ENCODE measurements around the gene GSTA3. TPM values are rescaled to one million over a fixed set of nuclear protein-coding genes. Genes with fewer than 3 reads are reported as not detected.

Gene GSTA3
- total RNA-seq, 1 donor from 2014 or later = not detected

DNA sequence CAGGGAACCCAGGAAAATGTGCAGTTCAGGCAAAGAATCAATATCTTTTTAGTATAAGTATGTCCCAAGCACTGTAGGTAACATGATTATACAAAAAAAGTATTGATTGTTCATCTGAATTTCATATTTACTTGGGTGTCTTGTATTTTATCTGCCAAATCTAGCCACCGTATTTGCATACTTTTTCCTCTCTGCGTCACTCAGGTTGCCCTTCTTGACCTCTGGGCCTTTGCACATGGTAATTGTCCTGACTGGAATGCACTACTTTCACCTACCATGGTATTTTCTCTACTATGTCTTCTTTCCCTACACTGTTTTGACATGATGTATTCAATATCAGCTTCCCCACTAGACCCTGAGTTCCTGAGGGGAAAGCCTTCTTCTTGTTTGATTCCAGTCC, 15.2 kb downstream of the GSTA3 start:
- Mint-ChIP-seq H3K9me3 (ENCODE audit: unreplicated experiment) (no peaks in the 10 kb centered on the region), H3K36me3 (ENCODE audit: low read depth, unreplicated experiment) (peaks cover 4% of the 10 kb centered on the region), H3K4me1 (ENCODE audit: unreplicated experiment) (no peaks in the 10 kb centered on the region), H3K4me3 (ENCODE audit: unreplicated experiment) (no peak overlapping the region), H3K27me3 (ENCODE audit: unreplicated experiment) (no peaks in the 10 kb centered on the region), H3K27ac (ENCODE audit: unreplicated experiment) (no peak overlapping the region)
- TF ChIP-seq, protein P1, sequence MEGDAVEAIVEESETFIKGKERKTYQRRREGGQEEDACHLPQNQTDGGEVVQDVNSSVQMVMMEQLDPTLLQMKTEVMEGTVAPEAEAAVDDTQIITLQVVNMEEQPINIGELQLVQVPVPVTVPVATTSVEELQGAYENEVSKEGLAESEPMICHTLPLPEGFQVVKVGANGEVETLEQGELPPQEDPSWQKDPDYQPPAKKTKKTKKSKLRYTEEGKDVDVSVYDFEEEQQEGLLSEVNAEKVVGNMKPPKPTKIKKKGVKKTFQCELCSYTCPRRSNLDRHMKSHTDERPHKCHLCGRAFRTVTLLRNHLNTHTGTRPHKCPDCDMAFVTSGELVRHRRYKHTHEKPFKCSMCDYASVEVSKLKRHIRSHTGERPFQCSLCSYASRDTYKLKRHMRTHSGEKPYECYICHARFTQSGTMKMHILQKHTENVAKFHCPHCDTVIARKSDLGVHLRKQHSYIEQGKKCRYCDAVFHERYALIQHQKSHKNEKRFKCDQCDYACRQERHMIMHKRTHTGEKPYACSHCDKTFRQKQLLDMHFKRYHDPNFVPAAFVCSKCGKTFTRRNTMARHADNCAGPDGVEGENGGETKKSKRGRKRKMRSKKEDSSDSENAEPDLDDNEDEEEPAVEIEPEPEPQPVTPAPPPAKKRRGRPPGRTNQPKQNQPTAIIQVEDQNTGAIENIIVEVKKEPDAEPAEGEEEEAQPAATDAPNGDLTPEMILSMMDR (IDR thresholded peaks at IDR 0.05; ENCODE audit: unreplicated experiment) = no peak
- no peak for DNase-seq (ENCODE audit: low spot score)

GRCh38 chr6:52893803-52894202, 15.7 kb downstream of the GSTA3 start:
- Mint-ChIP-seq H3K27ac (ENCODE audit: unreplicated experiment) (no peak overlapping the region), H3K4me1 (ENCODE audit: unreplicated experiment) (no peaks in the 10 kb centered on the region), H3K9me3 (ENCODE audit: unreplicated experiment) (no peaks in the 10 kb centered on the region), H3K36me3 (ENCODE audit: low read depth, unreplicated experiment) (peaks cover 4% of the 10 kb centered on the region), H3K4me3 (ENCODE audit: unreplicated experiment) (no peak overlapping the region), H3K27me3 (ENCODE audit: unreplicated experiment) (no peaks in the 10 kb centered on the region)
- TF ChIP-seq, protein P1 (IDR thresholded peaks at IDR 0.05; ENCODE audit: unreplicated experiment) = no peak
- DNase-seq (ENCODE audit: low spot score) = no peak

- Mint-ChIP-seq H3K4me1 (ENCODE audit: unreplicated experiment) (no peaks in the 10 kb centered on the region), H3K4me3 (ENCODE audit: unreplicated experiment) (no peak overlapping the region), H3K27ac (ENCODE audit: unreplicated experiment) (no peak overlapping the region), H3K9me3 (ENCODE audit: unreplicated experiment) (no peaks in the 10 kb centered on the region), H3K27me3 (ENCODE audit: unreplicated experiment) (no peaks in the 10 kb centered on the region), H3K36me3 (ENCODE audit: low read depth, unreplicated experiment) (peaks cover 2% of the 10 kb centered on the region)
- TF ChIP-seq, protein P1 (IDR thresholded peaks at IDR 0.05; ENCODE audit: unreplicated experiment) = no peak
- no peak for DNase-seq (ENCODE audit: low spot score)
These were observed 16.3 kb downstream of the GSTA3 start for GRCh38 chr6:52893221-52893620.

- Mint-ChIP-seq H3K27ac (ENCODE audit: unreplicated experiment) (no peak overlapping the region), H3K27me3 (ENCODE audit: unreplicated experiment) (no peaks in the 10 kb centered on the region), H3K9me3 (ENCODE audit: unreplicated experiment) (no peaks in the 10 kb centered on the region), H3K4me1 (ENCODE audit: unreplicated experiment) (no peaks in the 10 kb centered on the region), H3K4me3 (ENCODE audit: unreplicated experiment) (no peak overlapping the region), H3K36me3 (ENCODE audit: low read depth, unreplicated experiment) (no peaks in the 10 kb centered on the region)
- TF ChIP-seq, protein P1 (IDR thresholded peaks at IDR 0.05; ENCODE audit: unreplicated experiment) = no peak
- DNase-seq (ENCODE audit: low spot score) = no peak
These were observed 19.5 kb downstream of the GSTA3 start for GRCh38 chr6:52890018-52890417.

GRCh38 chr6:52887910-52888524, 21.5 kb downstream of the GSTA3 start:
- no peak overlapping the region for H3K27ac Mint-ChIP-seq (ENCODE audit: unreplicated experiment)
- no peak for DNase-seq (ENCODE audit: low spot score)
- H3K4me1 Mint-ChIP-seq (ENCODE audit: unreplicated experiment) = no peaks in the 10 kb centered on the region
- H3K36me3 Mint-ChIP-seq (ENCODE audit: low read depth, unreplicated experiment) = no peaks in the 10 kb centered on the region
- H3K4me3 Mint-ChIP-seq (ENCODE audit: unreplicated experiment) = no peak overlapping the region
- no peaks in the 10 kb centered on the region for H3K9me3 Mint-ChIP-seq (ENCODE audit: unreplicated experiment)
- TF ChIP-seq, protein P1 (IDR thresholded peaks at IDR 0.05; ENCODE audit: unreplicated experiment) = no peak
- H3K27me3 Mint-ChIP-seq (ENCODE audit: unreplicated experiment) = peaks cover 1% of the 10 kb centered on the region

Data from endothelial cell (in vitro differentiated cells).